Fibroblast of lung (primary cell): ENCODE results near the gene SECTM1. TPM values are rescaled to one million over a fixed set of nuclear protein-coding genes. Genes with fewer than 3 reads are reported as not detected.

Experiments used
- DNase-seq, 2 donors: peaks; one replicate each; pipeline versions ENCODE4 v3.0.0 to v3.0.0-alpha.2; 2010; ENCODE audit warnings: low read depth in 2 of 2
- H2AFZ ChIP-seq: 2 replicates; pipeline ENCODE4 v1.5.1; 2012; ENCODE audit warnings: low read length, control low read depth, inconsistent platforms
- H3K27ac ChIP-seq: 2 replicates; pipeline ENCODE4 v1.5.1; 2011; ENCODE audit warnings: low read length, control low read depth; ENCODE audit not compliant: insufficient read depth
- H3K27me3 ChIP-seq: 2 replicates; pipeline ENCODE4 v1.5.1; 2011; ENCODE audit warnings: mild to moderate bottlenecking, low read length; ENCODE audit not compliant: control insufficient read depth, insufficient read depth
- H3K36me3 ChIP-seq: 2 replicates; pipeline ENCODE4 v1.5.1; 2011; ENCODE audit warnings: low read length; ENCODE audit not compliant: control insufficient read depth, insufficient read depth
- H3K4me1 ChIP-seq: 2 replicates; pipeline ENCODE4 v1.5.1; 2011; ENCODE audit warnings: low read length; ENCODE audit not compliant: control insufficient read depth, insufficient read depth; ENCODE audit errors: extremely low read depth
- H3K4me2 ChIP-seq: 2 replicates; pipeline ENCODE4 v1.5.1; 2011; ENCODE audit warnings: low read length, control low read depth; ENCODE audit not compliant: insufficient read depth; ENCODE audit errors: extremely low read depth
- H3K4me3 ChIP-seq, 4 experiments: fragments of 200-600 bp in 1 of 4; sonication (generic) in 1 of 4; replicated peaks in 1 of 4; 2 replicates each; pipeline ENCODE4 v1.5.1; 2011 to 2016; ENCODE audit warnings: low read length in 4 of 4, low read depth in 3 of 4, mild to moderate bottlenecking in 3 of 4, control low read depth in 2 of 4, inconsistent platforms in 1 of 4, mixed read lengths in 1 of 4; ENCODE audit not compliant: insufficient read depth in 1 of 4; ENCODE audit errors: control extremely low read depth in 1 of 4
- H3K79me2 ChIP-seq: 2 replicates; pipeline ENCODE4 v1.5.1; 2012; ENCODE audit warnings: mild to moderate bottlenecking, low read length, inconsistent platforms; ENCODE audit not compliant: control insufficient read depth, insufficient read depth
- H3K9ac ChIP-seq: 2 replicates; pipeline ENCODE4 v1.5.1; 2011; ENCODE audit warnings: mild to moderate bottlenecking, low read length, control low read depth; ENCODE audit not compliant: insufficient read depth
- H3K9me3 ChIP-seq: 2 replicates; pipeline ENCODE4 v1.5.1; 2012; ENCODE audit warnings: low read depth, low read length; ENCODE audit not compliant: control insufficient read depth, insufficient read depth
- H4K20me1 ChIP-seq: 2 replicates; pipeline ENCODE4 v1.5.1; 2011; ENCODE audit warnings: low read length; ENCODE audit not compliant: control insufficient read depth, insufficient read depth; ENCODE audit errors: extremely low read depth
- CTCF ChIP-seq, 2 donors: IDR thresholded peaks in 1 of 2; conservative IDR thresholded peaks in 1 of 2; 1 replicate in 1 of 2; 2 replicates in 1 of 2; pipeline ENCODE4 v1.5.1; 2011 to 2012; ENCODE audit warnings: low read length in 2 of 2, control low read depth in 1 of 2, inconsistent platforms in 1 of 2, low read depth in 1 of 2, mild to moderate bottlenecking in 1 of 2
- EZH2 ChIP-seq: IDR thresholded peaks from 2 replicates; pipeline ENCODE4 v1.5.1; 2012; ENCODE audit warnings: low read length, control low read depth, mild to moderate bottlenecking; ENCODE audit errors: missing control alignments
- polyA plus RNA-seq, 2 donors: library from polyadenylated mRNA; depleted of rRNA in 1 of 2; stranded (reverse) in 1 of 2; unstranded in 1 of 2; fragments of >200 nt; gene quantifications; 2 replicates each; pipeline ENCODE4 v1.2.1, GENCODE V29; 2011 to 2012; ENCODE audit warnings: missing spikeins in 1 of 2
- total RNA-seq: library from RNA; depleted of rRNA; stranded (reverse); fragments of >200 nt; gene quantifications from 2 replicates; pipeline ENCODE4 v1.2.1, GENCODE V29; 2014

Gene SECTM1
- total and polyA plus RNA-seq, 2 donors (not counting 1 experiment from before 2014, with no cell fraction given): 17.3 to 17.5 TPM

DNA sequence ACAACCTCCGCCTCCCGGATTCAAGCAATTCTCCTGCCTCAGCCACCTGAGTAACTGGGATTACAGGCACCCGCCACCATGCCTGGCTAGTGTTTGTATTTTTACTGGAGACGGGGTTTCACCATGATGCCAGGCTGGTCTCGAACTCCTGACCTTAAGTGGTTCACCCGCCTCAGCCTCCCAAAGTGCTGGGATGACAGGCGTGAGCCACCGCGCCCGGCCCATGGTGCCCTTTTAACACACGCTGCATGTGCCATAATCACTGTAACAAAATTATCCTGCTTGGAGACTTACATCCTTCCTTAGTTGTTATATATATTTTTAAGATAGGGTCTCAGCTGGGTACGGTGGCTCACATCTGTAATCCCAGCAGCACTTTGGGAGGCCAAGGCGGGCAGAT lies 21.6 kb downstream of the SECTM1 start:
- H3K27me3 ChIP-seq: peaks cover 26% of the 10 kb centered on the region
- H3K4me3 ChIP-seq: no peak overlapping the region
- H3K4me1 ChIP-seq: no peaks in the 10 kb centered on the region
- H2AFZ ChIP-seq: no peak overlapping the region
- no peak overlapping the region for H3K4me2 ChIP-seq
- no peaks in the 10 kb centered on the region for H4K20me1 ChIP-seq
- TF ChIP-seq EZH2 (no peak), CTCF (conservative IDR thresholded peaks at IDR 0.05 in 1 of 2, IDR thresholded peaks at IDR 0.05 in 1 of 2; ENCODE audit: low read depth in 1 of 2, low read length in 2 of 2) (no peak)
- H3K9ac ChIP-seq: no peak overlapping the region
- DNase-seq: no peak
- H3K36me3 ChIP-seq: no peaks in the 10 kb centered on the region
- no peaks in the 10 kb centered on the region for H3K9me3 ChIP-seq
- no peak overlapping the region for H3K27ac ChIP-seq
- no peaks in the 10 kb centered on the region for H3K79me2 ChIP-seq

- TF ChIP-seq CTCF (conservative IDR thresholded peaks at IDR 0.05 in 1 of 2, IDR thresholded peaks at IDR 0.05 in 1 of 2; ENCODE audit: low read depth in 1 of 2, low read length in 2 of 2): no peak
- TF ChIP-seq EZH2: no peak
- DNase-seq: no peak
- Histone ChIP-seq H3K4me3 (no peak overlapping the region), H3K27ac (no peak overlapping the region), H3K4me1 (no peaks in the 10 kb centered on the region), H4K20me1 (no peaks in the 10 kb centered on the region), H3K9ac (no peak overlapping the region), H3K79me2 (no peaks in the 10 kb centered on the region), H3K9me3 (no peaks in the 10 kb centered on the region), H3K36me3 (no peaks in the 10 kb centered on the region), H2AFZ (no peak overlapping the region), H3K27me3 (peaks cover 26% of the 10 kb centered on the region), H3K4me2 (no peak overlapping the region)
Measured at GRCh38 chr17:82310877-82311276, 22.7 kb downstream of the SECTM1 start.

- no peak overlapping the region for H3K9ac ChIP-seq
- H3K27ac ChIP-seq: no peak overlapping the region
- no peaks in the 10 kb centered on the region for H3K4me1 ChIP-seq
- TF ChIP-seq EZH2: peak; percentile 24
- no peak for TF ChIP-seq CTCF (conservative IDR thresholded peaks at IDR 0.05 in 1 of 2, IDR thresholded peaks at IDR 0.05 in 1 of 2; ENCODE audit: low read depth in 1 of 2, low read length in 2 of 2)
- H3K4me3 ChIP-seq: no peak overlapping the region
- no peaks in the 10 kb centered on the region for H3K36me3 ChIP-seq
- H2AFZ ChIP-seq: no peak overlapping the region
- peaks cover 18% of the 10 kb centered on the region for H3K27me3 ChIP-seq
- no peaks in the 10 kb centered on the region for H3K9me3 ChIP-seq
- no peaks in the 10 kb centered on the region for H3K79me2 ChIP-seq
- no peak for DNase-seq
- H3K4me2 ChIP-seq: no peak overlapping the region
- H4K20me1 ChIP-seq: no peaks in the 10 kb centered on the region
Measured at GRCh38 chr17:82309656-82310570, 23.7 kb downstream of the SECTM1 start.
